ENCODE data around the gene RBFOX2.

RBFOX2 gene

GRCh38 chr22:35921044-35921443 is 107.6 kb downstream of the RBFOX2 start:
- no peak for DNase-seq

GRCh38 chr22:35919002-35919542 is 109.6 kb downstream of the RBFOX2 start:
- DNase-seq: no peak

GRCh38 chr22:35918456-35918855 is 110.2 kb downstream of the RBFOX2 start:
- no peak for DNase-seq

GRCh38 chr22:35917651-35918050 is 111.0 kb downstream of the RBFOX2 start:
- no peak for DNase-seq

- DNase-seq: no peak
These were observed 113.1 kb downstream of the RBFOX2 start for GRCh38 chr22:35915477-35916013.

- DNase-seq: peak; percentile 66
These were observed 113.8 kb downstream of the RBFOX2 start for GRCh38 chr22:35914665-35915476.

- DNase-seq: no peak
These were observed 114.3 kb downstream of the RBFOX2 start for GRCh38 chr22:35914357-35914664.

GRCh38 chr22:35913925-35914324 is 114.7 kb downstream of the RBFOX2 start:
- no peak for DNase-seq

GRCh38 chr22:35912658-35913057 is 116.0 kb downstream of the RBFOX2 start:
- DNase-seq: no peak

GRCh38 chr22:35911877-35912276 is 116.7 kb downstream of the RBFOX2 start:
- no peak for DNase-seq

- no peak for DNase-seq
These were observed 117.7 kb downstream of the RBFOX2 start for GRCh38 chr22:35910926-35911325.

- no peak for DNase-seq
These were observed 118.4 kb downstream of the RBFOX2 start for GRCh38 chr22:35910003-35910769.

- DNase-seq: no peak
These were observed 122.7 kb downstream of the RBFOX2 start for GRCh38 chr22:35905894-35906293.

GRCh38 chr22:35904752-35905151 is 123.9 kb downstream of the RBFOX2 start:
- no peak for DNase-seq

GRCh38 chr22:35904336-35904692 is 124.3 kb downstream of the RBFOX2 start:
- DNase-seq: no peak

GRCh38 chr22:35903571-35904335 is 124.9 kb downstream of the RBFOX2 start:
- DNase-seq: no peak

- DNase-seq: no peak
These were observed 128.0 kb downstream of the RBFOX2 start for GRCh38 chr22:35900483-35901168.

GRCh38 chr22:35899736-35900135 is 128.9 kb downstream of the RBFOX2 start:
- no peak for DNase-seq

- no peak for DNase-seq
These were observed 132.4 kb downstream of the RBFOX2 start for GRCh38 chr22:35896111-35896705.

- DNase-seq: no peak
These were observed 133.5 kb downstream of the RBFOX2 start for GRCh38 chr22:35894937-35895708.

- DNase-seq: no peak
These were observed 134.2 kb downstream of the RBFOX2 start for GRCh38 chr22:35894464-35894878.

Measured in NCI-H187 treated with DMSO at 0.1 percent for 48 hours (cell line).